Anterior cingulate cortex (tissue), 58 donors: ENCODE results near the gene TERC.
"Not testable (repeated sequence)": the region's sequence is repeated elsewhere in the genome, so short reads cannot be mapped to it uniquely, and the experiment has no call there.

Experiments used
- DNase-seq, 58 donors: peaks; one replicate each; lab custom pipeline; 2025; lab: John Stamatoyannopoulos, UW

Gene TERC

GRCh38 chr3:169772305-169772896, 7.5 kb upstream of the TERC start:
- DNase-seq = peak in 49 of 58 donors; percentile 51 to 91 (median 79)

- DNase-seq = peak in 42 of 58 donors; percentile 6 to 74 (median 30)
These were observed 6.8 kb upstream of the TERC start for GRCh38 chr3:169771497-169772304.

GRCh38 chr3:169769287-169770181, 4.7 kb upstream of the TERC start, which contains the start of gene ACTRT3:
ACTRT3 (minus strand) TSS chr3:169769561; CDS start chr3:169769520, 41 bp downstream.
- DNase-seq = peak in 48 of 58 donors; percentile 13 to 78 (median 43)

GRCh38 chr3:169764312-169764881, 463 bp downstream of the TERC start:
- DNase-seq = peak in 57 of 58 donors; percentile 17 to 85 (median 65)

GRCh38 chr3:169760479-169760878, 4.4 kb downstream of the TERC start:
- DNase-seq = no peak

GRCh38 chr3:169759256-169759655, 5.6 kb downstream of the TERC start:
- DNase-seq = no peak

GRCh38 chr3:169758359-169758994, 6.4 kb downstream of the TERC start:
- no peak for DNase-seq

- DNase-seq = no peak
These were observed 9.4 kb downstream of the TERC start for GRCh38 chr3:169755488-169755887.

GRCh38 chr3:169754711-169755110, 10.1 kb downstream of the TERC start:
- no peak for DNase-seq

- DNase-seq = no peak
These were observed 13.0 kb downstream of the TERC start for GRCh38 chr3:169751875-169752274.

- no peak for DNase-seq
These were observed 14.2 kb downstream of the TERC start for GRCh38 chr3:169750665-169751064.

GRCh38 chr3:169748670-169749069, 16.2 kb downstream of the TERC start:
- DNase-seq = no peak

GRCh38 chr3:169746924-169747323, 17.9 kb downstream of the TERC start:
- DNase-seq = no peak

GRCh38 chr3:169744366-169745054, 20.4 kb downstream of the TERC start:
- no peak for DNase-seq

- no peak for DNase-seq
These were observed 25.8 kb downstream of the TERC start for GRCh38 chr3:169739067-169739466.

- DNase-seq = not testable (repeated sequence)
These were observed 33.0 kb downstream of the TERC start for GRCh38 chr3:169731857-169732256.

- no peak for DNase-seq
These were observed 42.1 kb downstream of the TERC start for GRCh38 chr3:169722724-169723123.

GRCh38 chr3:169718415-169718814, 46.4 kb downstream of the TERC start:
- DNase-seq = not testable (repeated sequence)
